ENCODE results near the gene RPL7L1.

- TF ChIP-seq EZH2phosphoT487 (conservative IDR thresholded peaks at IDR 0.05; ENCODE audit: low read length): no peak
- TF ChIP-seq CTCF (IDR thresholded peaks at IDR 0.05; ENCODE audit: insufficient read depth, low read length, poor library complexity, severe bottlenecking): no peak
These were observed 30.7 kb upstream of the RPL7L1 start for GRCh38 chr6:42848700-42849099.
